Measurements from ENCODE around the gene FRYL.

Gene FRYL

GRCh38 chr4:48602763-48603162 is 177.3 kb downstream of the FRYL start:
- peak; percentile 29 for DNase-seq

- peak; percentile 80 for DNase-seq
Observed at GRCh38 chr4:48602222-48602621, 177.9 kb downstream of the FRYL start.

- no peak for DNase-seq
Observed at GRCh38 chr4:48596336-48596735, 183.7 kb downstream of the FRYL start.

GRCh38 chr4:48594180-48594579 is 185.9 kb downstream of the FRYL start:
- no peak for DNase-seq

GRCh38 chr4:48591372-48591771 is 188.7 kb downstream of the FRYL start:
- DNase-seq = no peak

GRCh38 chr4:48590884-48591283 is 189.2 kb downstream of the FRYL start:
- DNase-seq = no peak

- DNase-seq = no peak
Observed at GRCh38 chr4:48589098-48589445, 191.0 kb downstream of the FRYL start.

- peak; percentile 3 for DNase-seq
Observed at GRCh38 chr4:48588230-48589097, 191.6 kb downstream of the FRYL start.

GRCh38 chr4:48585401-48585800 is 194.7 kb downstream of the FRYL start:
- DNase-seq = no peak

- DNase-seq = peak; percentile 64
Observed at GRCh38 chr4:48578132-48578968, 201.7 kb downstream of the FRYL start.

- peak; percentile 25 for DNase-seq
Observed at GRCh38 chr4:48575964-48576363, 204.1 kb downstream of the FRYL start.

- no peak for DNase-seq
Observed at GRCh38 chr4:48571471-48571870, 208.6 kb downstream of the FRYL start.

- peak; percentile 68 for DNase-seq
Observed at GRCh38 chr4:48570646-48571220, 209.3 kb downstream of the FRYL start.

- DNase-seq = no peak
Observed at GRCh38 chr4:48566034-48566384, 214.1 kb downstream of the FRYL start.

GRCh38 chr4:48565362-48566033 is 214.6 kb downstream of the FRYL start:
- DNase-seq = no peak

GRCh38 chr4:48564151-48564550 is 215.9 kb downstream of the FRYL start:
- no peak for DNase-seq

GRCh38 chr4:48558819-48559218 is 221.3 kb downstream of the FRYL start:
- no peak for DNase-seq

GRCh38 chr4:48558026-48558425 is 222.1 kb downstream of the FRYL start:
- no peak for DNase-seq

- DNase-seq = peak; percentile 2
Observed at GRCh38 chr4:48557478-48557877, 222.6 kb downstream of the FRYL start.

- DNase-seq = no peak
Observed at GRCh38 chr4:48556268-48556667, 223.8 kb downstream of the FRYL start.

- DNase-seq = no peak
Observed at GRCh38 chr4:48554606-48555005, 225.5 kb downstream of the FRYL start.

- DNase-seq = no peak
Observed at GRCh38 chr4:48553720-48554119, 226.4 kb downstream of the FRYL start.

GRCh38 chr4:48546336-48546735 is 233.7 kb downstream of the FRYL start:
- peak; percentile 31 for DNase-seq

Measured in fibroblast of skin of right biceps (primary cell).